HG03045 (cell line): ENCODE results near the gene EPHA8.

Experiments used
- ATAC-seq: cut with Tn5 transposase; IDR thresholded peaks from one replicate; pipeline ENCODE4 v1.9.1; 2021; ENCODE audit warnings: mild to moderate bottlenecking, moderate library complexity; ENCODE audit not compliant: unreplicated experiment

Gene EPHA8

GRCh38 chr1:22613572-22613918 is 50.3 kb downstream of the EPHA8 start:
- no peak for ATAC-seq

GRCh38 chr1:22613951-22614350 is 50.7 kb downstream of the EPHA8 start:
- ATAC-seq = no peak

GRCh38 chr1:22615886-22616285 is 52.6 kb downstream of the EPHA8 start:
- ATAC-seq = no peak

GRCh38 chr1:22616571-22616970 is 53.3 kb downstream of the EPHA8 start:
- ATAC-seq = no peak

GRCh38 chr1:22618056-22618455 is 54.8 kb downstream of the EPHA8 start:
- ATAC-seq = no peak

- ATAC-seq = no peak
Observed at GRCh38 chr1:22619252-22619651, 56.0 kb downstream of the EPHA8 start.

- ATAC-seq = no peak
Observed at GRCh38 chr1:22619798-22620197, 56.5 kb downstream of the EPHA8 start.

GRCh38 chr1:22621761-22622160 is 58.5 kb downstream of the EPHA8 start:
- no peak for ATAC-seq

- no peak for ATAC-seq
Observed at GRCh38 chr1:22625262-22625925, 62.1 kb downstream of the EPHA8 start.

GRCh38 chr1:22626237-22627157 is 63.2 kb downstream of the EPHA8 start:
- no peak for ATAC-seq

- no peak for ATAC-seq
Observed at GRCh38 chr1:22627331-22627730, 64.0 kb downstream of the EPHA8 start.

GRCh38 chr1:22628698-22629444 is 65.6 kb downstream of the EPHA8 start:
- no peak for ATAC-seq

GRCh38 chr1:22629886-22630285 is 66.6 kb downstream of the EPHA8 start:
- no peak for ATAC-seq

- no peak for ATAC-seq
Observed at GRCh38 chr1:22633697-22634463, 70.6 kb downstream of the EPHA8 start.

- no peak for ATAC-seq
Observed at GRCh38 chr1:22635436-22635835, 72.1 kb downstream of the EPHA8 start.

GRCh38 chr1:22636353-22636752 is 73.1 kb downstream of the EPHA8 start, which contains the start of gene C1QA:
Gene C1QA (plus strand): TSS chr1:22636628. CDS start chr1:22637617, 989 bp downstream.
- no peak for ATAC-seq

- no peak for ATAC-seq
Observed at GRCh38 chr1:22636927-22637326, 73.6 kb downstream of the EPHA8 start.

- no peak for ATAC-seq
Observed at GRCh38 chr1:22637907-22638445, 74.7 kb downstream of the EPHA8 start.

- no peak for ATAC-seq
Observed at GRCh38 chr1:22638476-22639234, 75.4 kb downstream of the EPHA8 start.

GRCh38 chr1:22639286-22639685 is 76.0 kb downstream of the EPHA8 start:
- no peak for ATAC-seq
